HepG2 (cell line): ENCODE data around the gene TLCD3A. TPM values are rescaled to one million over a fixed set of nuclear protein-coding genes. Genes with fewer than 3 reads are reported as not detected.

Source experiments
- ATAC-seq: fragments of 200-7000 bp; cut with Tn5 transposase; 3 replicates; pipeline ENCODE4 v1.9.1; 2020; ENCODE audit warnings: mild to moderate bottlenecking, moderate library complexity
- BruUV-seq: library from RNA; stranded (reverse); fragments of 400-500 nt; replicated peaks from 2 replicates; lab custom pipeline; 2021; lab: Mats Ljungman, UMichigan
- CTCF ChIA-PET: fragments of 300-600 bp; formaldehyde crosslinking; extraction: SDS; loops from one replicate; lab custom pipeline; 2021; ENCODE audit warnings: low total read pairs, inconsistent platforms, low intra/inter-chr PET ratio; lab: Yijun Ruan, JAX
- POLR2A ChIA-PET: fragments of 350-600 bp; sonication (Branson Sonifier 250); formaldehyde crosslinking; loops from one replicate; lab custom pipeline; 2020; ENCODE audit warnings: antibody characterized with exemption, inconsistent platforms; lab: Yijun Ruan, JAX
- DNase-seq: peaks from one replicate; pipeline ENCODE4 v3.0.0-alpha.2; 2015; ENCODE audit warnings: low spot score
- FAIRE-seq: peaks from 3 replicates; lab custom pipeline; 2011; peaks lifted over from hg19 to GRCh38; lab: Jason Lieb, UNC
- H2AFZ ChIP-seq: one replicate; pipeline ENCODE4 v1.6.1; 2011; ENCODE audit warnings: low read length, inconsistent platforms
- H3K27ac ChIP-seq: fragments of 300-600 bp; 3 replicates; pipeline ENCODE4 v1.8.0; 2011; ENCODE audit warnings: mixed run types, mild to moderate bottlenecking, mixed read lengths, low read length, inconsistent platforms; ENCODE audit not compliant: insufficient read depth; ENCODE audit errors: extremely low read length
- H3K27me3 ChIP-seq, 2 experiments: fragments of 200-600 bp in 1 of 2; 2 replicates in 1 of 2; 3 replicates in 1 of 2; pipeline versions ENCODE4 v1.6.0 to v1.8.0; 2011; ENCODE audit warnings: low read length in 2 of 2, mild to moderate bottlenecking in 2 of 2, moderate library complexity in 2 of 2, inconsistent platforms in 1 of 2; ENCODE audit not compliant: insufficient read depth in 2 of 2, control insufficient read depth in 1 of 2
- H3K36me3 ChIP-seq, 2 experiments: fragments of 200-600 bp in 1 of 2; replicated peaks in 1 of 2; 2 replicates in 1 of 2; 3 replicates in 1 of 2; pipeline versions ENCODE4 v1.5.1 to v1.8.0; 2011; ENCODE audit warnings: low read length in 2 of 2, inconsistent platforms in 1 of 2; ENCODE audit not compliant: insufficient read depth in 2 of 2, control insufficient read depth in 1 of 2
- H3K4me1 ChIP-seq: 2 replicates; pipeline ENCODE4 v1.5.1; 2012; ENCODE audit warnings: low read length, inconsistent platforms; ENCODE audit not compliant: insufficient read depth
- H3K4me2 ChIP-seq: 2 replicates; pipeline ENCODE4 v1.6.0; 2011; ENCODE audit warnings: low read depth, low read length, inconsistent platforms
- H3K4me3 ChIP-seq, 3 experiments: fragments of 200-600 bp in 1 of 3; sonication (generic), shearing (Covaris generic) in 1 of 3; replicated peaks in 1 of 3; 2 replicates each; pipeline ENCODE4 v1.5.1; 2011 to 2016; ENCODE audit warnings: low read length in 3 of 3, inconsistent platforms in 2 of 3, low read depth in 2 of 3, mild to moderate bottlenecking in 2 of 3, control low read depth in 1 of 3, mixed read lengths in 1 of 3; ENCODE audit not compliant: insufficient read depth in 1 of 3
- H3K79me2 ChIP-seq: one replicate; pipeline ENCODE4 v1.6.1; 2011; ENCODE audit warnings: low read length, inconsistent platforms; ENCODE audit not compliant: insufficient read depth
- H3K9ac ChIP-seq: 2 replicates; pipeline ENCODE4 v1.6.0; 2011; ENCODE audit warnings: mild to moderate bottlenecking, low read depth, low read length, inconsistent platforms; ENCODE audit not compliant: insufficient read depth
- H3K9me3 ChIP-seq: 2 replicates; pipeline ENCODE4 v1.5.1; 2012; ENCODE audit warnings: mild to moderate bottlenecking, low read length
- H4K20me1 ChIP-seq: 2 replicates; pipeline ENCODE4 v1.6.0; 2011; ENCODE audit warnings: inconsistent platforms, mild to moderate bottlenecking, low read length, moderate library complexity; ENCODE audit not compliant: insufficient read depth
- HNRNPLL ChIP-seq: fragments of 200-400 bp; formaldehyde crosslinking; IDR thresholded peaks from 2 replicates; pipeline ENCODE4 v1.6.1; 2017; ENCODE audit warnings: mild to moderate bottlenecking, low read depth, low read length; ENCODE audit not compliant: poor library complexity, severe bottlenecking
- HOXA9 ChIP-seq: sonication (generic); formaldehyde crosslinking; IDR thresholded peaks from 2 replicates; pipeline ENCODE4 v1.8.1; 2022; ENCODE audit warnings: missing genetic modification reagents, mild to moderate bottlenecking, moderate library complexity, borderline replicate concordance
- MAFK ChIP-seq, 2 experiments: IDR thresholded peaks in 1 of 2; conservative IDR thresholded peaks in 1 of 2; 2 replicates each; pipeline ENCODE4 v1.6.1; 2011; ENCODE audit warnings: improper control_type of control experiment in 2 of 2, low read length in 2 of 2
- SATB2 ChIP-seq: sonication (generic); formaldehyde crosslinking; IDR thresholded peaks from 2 replicates; pipeline ENCODE4 v1.5.0; 2020; ENCODE audit warnings: missing genetic modification reagents
- ZFP82 ChIP-seq: sonication (generic); formaldehyde crosslinking; IDR thresholded peaks from 2 replicates; pipeline ENCODE4 v1.5.1; 2020; ENCODE audit warnings: mild to moderate bottlenecking, missing genetic modification reagents, borderline replicate concordance
- WGBS: methylation state at CpG from one replicate; pipeline ENCODE4 v1.1.6; 2017; ENCODE audit warnings: low lambda C conversion rate; 5-methylcytosine and 5-hydroxymethylcytosine counted together
- in situ Hi-C: cut with HindIII; loops from 2 replicates; pipeline ENCODE4 v1.10.0; 2017; ENCODE audit warnings: low pct_unique_long_range_greater_than_20kb; ENCODE audit not compliant: extremely low pct_ligation_motif_present
- intact Hi-C: fragments of 100-400 bp; cut with micrococcal nuclease; formaldehyde crosslinking; loops from one replicate; pipeline ENCODE4 v1.10.0; 2022; ENCODE audit not compliant: unreplicated experiment
- polyA plus RNA-seq, 8 experiments: library from polyadenylated mRNA; depleted of rRNA in 3 of 8; stranded (reverse) in 7 of 8; unstranded in 1 of 8; fragments of >200 nt; fragmentation: Illumina TruSeq in 4 of 8; extraction: Trizol in 4 of 8; gene quantifications; 2 replicates each; pipeline versions ENCODE4 v1.2.1 to v1.2.3, GENCODE V29; 2011 to 2016; ENCODE audit warnings: low read depth in 4 of 8, missing spikeins in 1 of 8, mixed read lengths in 1 of 8; ENCODE audit not compliant: insufficient read depth in 1 of 8
- total RNA-seq, 5 experiments: library from RNA; depleted of rRNA; stranded (reverse); fragments of >200 nt; fragmentation: Illumina TruSeq; extraction: Trizol; gene quantifications; 2 replicates each; pipeline ENCODE4 v1.2.3, GENCODE V29; 2016; ENCODE audit warnings: low read depth in 1 of 5
- TF ChIP-seq, protein P1 (sequence below): sonication (generic); formaldehyde crosslinking; IDR thresholded peaks from 2 replicates; pipeline ENCODE4 v1.4.0; 2020; ENCODE audit warnings: missing genetic modification reagents

TLCD3A gene
- total and polyA plus RNA-seq, 2 of the 13 experiments (the other 11 are each of a cell fraction or from before 2014, with no cell fraction given), result 25.2 to 46.6 TPM

DNA sequence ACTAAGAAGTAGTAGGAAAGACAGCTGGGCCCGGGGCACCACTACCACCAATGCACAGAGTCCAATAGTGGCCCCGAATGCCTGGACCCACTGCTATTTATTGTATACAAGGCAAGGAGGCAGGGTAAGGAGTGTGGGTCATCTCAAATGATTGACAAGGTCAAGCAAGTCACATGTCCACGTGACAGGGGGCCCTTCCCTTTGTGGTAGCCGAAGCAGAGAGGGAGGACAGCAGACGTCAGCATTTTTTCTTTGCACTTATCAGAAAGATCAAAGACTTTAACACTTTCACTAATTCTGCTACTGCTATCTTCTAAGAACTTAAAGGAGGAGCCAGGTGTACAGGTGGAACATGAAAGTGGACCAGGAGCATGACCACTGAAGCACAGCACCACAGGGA, 24.3 kb upstream of the TLCD3A start:
- Histone ChIP-seq H3K9me3 (no peaks in the 10 kb centered on the region), H3K4me2 (no peak overlapping the region), H3K27me3 (no peaks in the 10 kb centered on the region; a peak in 1 of 5 replicates), H2AFZ (no peak overlapping the region), H3K4me1 (peaks cover 10% of the 10 kb centered on the region), H3K36me3 (peaks cover 16 to 35% of the 10 kb centered on the region in 2 experiments)
- no TSS peak for BruUV-seq
- WGBS, result 82% methylated on average over 5 of the region's 5 CpGs
- POLR2A ChIA-PET, result interaction anchor here (0.7 kb wide), 1 partner anchor 21 kb away, joined by 3 read pairs; no protein-coding TSS in a partner anchor
- no peak for FAIRE-seq
- DNase-seq, result no peak
- TF ChIP-seq ZFP82 (CRISPR knock-in tag) (no peak), MAFK (conservative IDR thresholded peaks at IDR 0.05 in 1 of 2, IDR thresholded peaks at IDR 0.05 in 1 of 2; ENCODE audit: low read length in 2 of 2) (peak in 1 of 2 experiments; percentile 25; a peak in 1 of 4 replicates)
- TF ChIP-seq, all 625 proteins: peak for 1
- CTCF ChIA-PET, result no interaction called here
- peaks cover 24% of the 10 kb centered on the region for H3K79me2 ChIP-seq
- intact Hi-C loops (no loop called here), in situ Hi-C loops (no loop called here)
- H4K20me1 ChIP-seq, result no peaks in the 10 kb centered on the region; the same call in 1 of the 2 replicates
- no peak overlapping the region for H3K4me3 ChIP-seq
- no peak overlapping the region for H3K27ac ChIP-seq
- no peak for ATAC-seq
- H3K9ac ChIP-seq, result no peak overlapping the region

DNA sequence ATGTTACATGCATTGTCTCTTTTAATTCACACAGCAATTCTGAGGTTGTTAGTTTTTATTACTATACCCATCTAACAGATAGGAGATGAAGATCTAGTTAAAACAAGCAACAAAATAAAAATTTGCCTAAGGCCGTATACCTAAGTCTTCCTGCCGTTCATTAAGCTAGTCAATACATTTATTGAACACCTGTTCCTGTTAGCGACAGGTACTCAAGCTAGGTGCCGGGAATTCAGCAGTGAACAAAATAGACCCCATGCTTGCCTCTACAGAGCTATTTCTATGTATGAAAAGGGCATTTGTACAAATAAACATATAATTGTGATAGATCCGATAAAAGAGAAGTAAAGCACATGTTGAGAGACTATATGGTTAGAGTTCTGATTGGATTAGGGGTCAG, 14.3 kb upstream of the TLCD3A start:
- Histone ChIP-seq H3K36me3 (no peaks in the 10 kb centered on the region), H2AFZ (no peak overlapping the region), H3K79me2 (peaks cover 13% of the 10 kb centered on the region)
- in situ Hi-C loops, result no loop called here
- TF ChIP-seq HOXA9 (CRISPR knock-in tag) (no peak), HNRNPLL (no peak), SATB2 (CRISPR knock-in tag) (no peak)
- TF ChIP-seq, protein P1, sequence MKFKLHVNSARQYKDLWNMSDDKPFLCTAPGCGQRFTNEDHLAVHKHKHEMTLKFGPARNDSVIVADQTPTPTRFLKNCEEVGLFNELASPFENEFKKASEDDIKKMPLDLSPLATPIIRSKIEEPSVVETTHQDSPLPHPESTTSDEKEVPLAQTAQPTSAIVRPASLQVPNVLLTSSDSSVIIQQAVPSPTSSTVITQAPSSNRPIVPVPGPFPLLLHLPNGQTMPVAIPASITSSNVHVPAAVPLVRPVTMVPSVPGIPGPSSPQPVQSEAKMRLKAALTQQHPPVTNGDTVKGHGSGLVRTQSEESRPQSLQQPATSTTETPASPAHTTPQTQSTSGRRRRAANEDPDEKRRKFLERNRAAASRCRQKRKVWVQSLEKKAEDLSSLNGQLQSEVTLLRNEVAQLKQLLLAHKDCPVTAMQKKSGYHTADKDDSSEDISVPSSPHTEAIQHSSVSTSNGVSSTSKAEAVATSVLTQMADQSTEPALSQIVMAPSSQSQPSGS (CRISPR knock-in tag), result no peak
- TF ChIP-seq, all 625 proteins: peak for 0
- ATAC-seq, result no peak
- Histone ChIP-seq H3K27me3 (no peaks in the 10 kb centered on the region), H3K4me2 (no peak overlapping the region), H3K27ac (no peak overlapping the region), H4K20me1 (no peaks in the 10 kb centered on the region), H3K9ac (no peak overlapping the region), H3K9me3 (no peaks in the 10 kb centered on the region), H3K4me3 (no peak overlapping the region), H3K4me1 (peaks cover 18% of the 10 kb centered on the region)
- intact Hi-C loops, result no loop called here
- no TSS peak for BruUV-seq
- no peak for DNase-seq
- ChIA-PET CTCF (no interaction called here), POLR2A (no interaction called here)
- no peak for FAIRE-seq
- 96% methylated on average over 5 of the region's 5 CpGs for WGBS
